H1 (cell line): ENCODE measurements around the gene KCNJ12. TPM values are rescaled to one million over a fixed set of nuclear protein-coding genes. Genes with fewer than 3 reads are reported as not detected.

ENCODE experiments used
- ATF2 ChIP-seq: IDR thresholded peaks from 2 replicates; pipeline ENCODE4 v1.6.1; 2012; ENCODE audit warnings: low read length, inconsistent platforms
- BCL11A ChIP-seq, 2 experiments: IDR thresholded peaks; one replicate each; pipeline ENCODE4 v1.6.1; 2011; ENCODE audit warnings: low read depth in 2 of 2, low read length in 2 of 2, mild to moderate bottlenecking in 2 of 2
- MAFK ChIP-seq: IDR thresholded peaks from 2 replicates; pipeline ENCODE4 v1.6.1; 2012; ENCODE audit warnings: low read depth, mild to moderate bottlenecking, improper control_type of control experiment, low read length
- SIN3A ChIP-seq, 2 experiments: IDR thresholded peaks in 1 of 2; conservative IDR thresholded peaks in 1 of 2; 2 replicates each; pipeline ENCODE4 v1.6.1; 2011 to 2012; ENCODE audit warnings: low read length in 2 of 2, improper control_type of control experiment in 1 of 2, low read depth in 1 of 2, mild to moderate bottlenecking in 1 of 2
- TEAD4 ChIP-seq: IDR thresholded peaks from 2 replicates; pipeline ENCODE4 v1.6.1; 2012; ENCODE audit warnings: low read depth, low read length, inconsistent platforms, mixed read lengths
- ZNF274 ChIP-seq: IDR thresholded peaks from 2 replicates; pipeline ENCODE4 v1.7.0; 2012; ENCODE audit warnings: low read length, borderline replicate concordance; ENCODE audit errors: extremely low read depth
- polyA plus RNA-seq, 7 experiments: library from polyadenylated mRNA; depleted of rRNA in 3 of 7; stranded (reverse) in 5 of 7; unstranded in 2 of 7; fragments of >200 nt in 5 of 7; fragments of 200-250 nt in 2 of 7; gene quantifications; 1 replicate in 5 of 7; 2 replicates in 1 of 7; 4 replicates in 1 of 7; pipeline versions ENCODE4 v1.2.1 to v1.2.3, GENCODE V29; 2011 to 2013; ENCODE audit warnings: missing spikeins in 2 of 7, mixed read lengths in 2 of 7
- total RNA-seq: library from RNA; stranded (reverse); fragmentation: NEBNext Ultra II Directional; extraction: Animal tissue kit (Norgen Biotek cat#: 25700); gene quantifications from 2 replicates; pipeline ENCODE4 v1.2.1, GENCODE V29; 2021

Gene KCNJ12
- total and polyA plus RNA-seq, 2 of the 8 experiments (the other 6 are each of a cell fraction or from before 2014, with no cell fraction given): 1.2 to 1.5 TPM

GRCh38 chr17:21466550-21466949, 90.4 kb downstream of the KCNJ12 start (continued):
- TF ChIP-seq ATF2 (no peak), SIN3A (conservative IDR thresholded peaks at IDR 0.05 in 1 of 2, IDR thresholded peaks at IDR 0.05 in 1 of 2; ENCODE audit: low read depth in 1 of 2, low read length in 2 of 2) (no peak), TEAD4 (no peak), BCL11A (IDR thresholded peaks at IDR 0.05; ENCODE audit: low read depth in 2 of 2, low read length in 2 of 2) (no peak), ZNF274 (no peak), MAFK (no peak)
